ENCODE data around the gene PGAM2. TPM values are rescaled to one million over a fixed set of nuclear protein-coding genes. Genes with fewer than 3 reads are reported as not detected.
A peak's percentile ranks its signal among the peaks of the same experiment; 100 is the strongest.

The PGAM2 gene
- total and polyA plus RNA-seq, 7 donors: 214 to 1,581 (median 333) TPM

DNA sequence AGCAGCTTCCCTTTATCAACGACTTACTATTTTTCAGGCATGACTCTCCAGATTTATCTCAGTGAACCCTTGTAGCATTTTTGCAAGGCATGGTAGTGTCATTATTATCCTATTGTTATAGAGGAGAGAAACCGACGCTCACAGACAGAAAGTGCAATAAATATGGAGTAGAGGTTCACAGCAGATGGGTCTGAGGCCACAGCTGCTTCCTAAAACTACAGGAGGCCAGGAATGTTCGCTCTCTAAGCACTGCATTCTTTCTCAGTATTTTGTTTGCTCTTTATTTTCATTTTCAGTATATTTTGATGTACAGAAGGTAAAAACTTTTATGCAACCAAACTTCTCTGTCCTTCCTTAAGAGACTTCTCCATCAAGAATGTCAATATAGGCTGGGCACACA, 34.3 kb upstream of the PGAM2 start:
- WGBS, 3 donors: 42 to 48% (median 46%) methylated on average over 4 of the region's 4 CpGs
- H3K9me3 ChIP-seq: no peaks in the 10 kb centered on the region
- intact Hi-C loops (cut with DNase I): no loop called here
- no peaks in the 10 kb centered on the region for H3K36me3 ChIP-seq (ENCODE audit: insufficient read depth in 1 of 2, low read depth in 1 of 2)
- no peak for ATAC-seq
- peak overlapping the region; percentile 16 for H3K27ac ChIP-seq
- peaks cover 0 to 4% (median 0%) of the 10 kb centered on the region in 3 donors for H3K27me3 ChIP-seq (ENCODE audit: insufficient read depth in 3 of 3, low read length in 2 of 3)
- TF ChIP-seq, protein P1, sequence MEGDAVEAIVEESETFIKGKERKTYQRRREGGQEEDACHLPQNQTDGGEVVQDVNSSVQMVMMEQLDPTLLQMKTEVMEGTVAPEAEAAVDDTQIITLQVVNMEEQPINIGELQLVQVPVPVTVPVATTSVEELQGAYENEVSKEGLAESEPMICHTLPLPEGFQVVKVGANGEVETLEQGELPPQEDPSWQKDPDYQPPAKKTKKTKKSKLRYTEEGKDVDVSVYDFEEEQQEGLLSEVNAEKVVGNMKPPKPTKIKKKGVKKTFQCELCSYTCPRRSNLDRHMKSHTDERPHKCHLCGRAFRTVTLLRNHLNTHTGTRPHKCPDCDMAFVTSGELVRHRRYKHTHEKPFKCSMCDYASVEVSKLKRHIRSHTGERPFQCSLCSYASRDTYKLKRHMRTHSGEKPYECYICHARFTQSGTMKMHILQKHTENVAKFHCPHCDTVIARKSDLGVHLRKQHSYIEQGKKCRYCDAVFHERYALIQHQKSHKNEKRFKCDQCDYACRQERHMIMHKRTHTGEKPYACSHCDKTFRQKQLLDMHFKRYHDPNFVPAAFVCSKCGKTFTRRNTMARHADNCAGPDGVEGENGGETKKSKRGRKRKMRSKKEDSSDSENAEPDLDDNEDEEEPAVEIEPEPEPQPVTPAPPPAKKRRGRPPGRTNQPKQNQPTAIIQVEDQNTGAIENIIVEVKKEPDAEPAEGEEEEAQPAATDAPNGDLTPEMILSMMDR (IDR thresholded peaks at IDR 0.05): no peak
- no peak for DNase-seq
- H3K4me1 ChIP-seq: no peaks in the 10 kb centered on the region
- no peak overlapping the region for H3K4me3 ChIP-seq

DNA sequence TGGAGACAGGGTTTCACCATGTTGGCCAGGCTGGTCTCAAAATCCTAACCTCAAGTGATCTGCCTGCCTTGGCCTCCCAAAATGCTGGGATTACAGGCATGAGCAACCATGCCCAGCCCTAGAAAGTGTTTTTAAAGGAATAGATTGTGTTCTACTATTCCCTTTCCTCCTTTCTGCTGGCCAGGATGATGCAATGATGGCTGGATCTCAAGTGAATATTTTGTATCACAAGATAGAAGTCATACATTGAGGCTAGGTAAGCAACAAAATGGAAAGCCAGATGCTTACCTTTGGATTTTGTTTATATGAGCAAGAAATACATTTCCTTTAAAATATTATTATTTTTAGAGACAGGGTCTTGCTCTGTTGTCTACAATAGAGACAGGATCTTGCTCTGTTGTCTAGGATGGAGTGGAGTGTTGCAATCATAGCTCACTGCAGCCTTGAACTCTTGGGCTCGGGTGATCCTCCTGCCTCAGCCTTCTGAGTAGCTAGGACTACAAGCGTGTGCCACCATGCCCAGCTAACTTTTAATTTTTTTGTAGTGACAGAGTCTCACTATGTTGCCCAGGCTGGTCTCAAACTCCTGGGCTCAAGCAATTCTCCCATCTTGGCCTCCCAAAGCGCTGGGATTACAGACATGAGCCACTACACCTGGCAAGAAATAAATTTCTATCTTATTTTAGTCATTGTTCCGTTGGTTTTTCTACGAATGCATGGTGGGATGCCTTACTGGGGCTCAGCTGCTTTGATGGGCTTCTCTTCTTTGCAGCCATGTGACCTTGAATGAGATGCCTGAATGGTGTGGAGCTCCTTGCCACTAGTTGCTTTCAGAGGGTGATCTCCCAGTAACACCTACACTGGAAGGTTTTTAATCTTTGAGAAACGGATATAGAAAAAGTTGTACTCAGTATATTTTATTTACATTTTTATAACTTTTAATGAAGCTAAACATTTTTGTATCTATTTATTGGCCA, 33.0 kb upstream of the PGAM2 start:
- Histone ChIP-seq H3K27me3 (ENCODE audit: insufficient read depth in 3 of 3, low read length in 2 of 3) (peaks cover 0 to under 1% (median 0%) of the 10 kb centered on the region in 3 donors), H3K4me3 (no peak overlapping the region), H3K36me3 (ENCODE audit: insufficient read depth in 1 of 2, low read depth in 1 of 2) (no peaks in the 10 kb centered on the region), H3K9me3 (no peaks in the 10 kb centered on the region), H3K27ac (no peak overlapping the region), H3K4me1 (no peaks in the 10 kb centered on the region)
- ATAC-seq: no peak
- intact Hi-C loops (cut with DNase I): no loop called here
- WGBS, 3 donors: 87 to 93% (median 90%) methylated on average over 6 of the region's 6 CpGs
- peak in 1 of 2 donors; percentile 4 for DNase-seq
- TF ChIP-seq, protein P1 (IDR thresholded peaks at IDR 0.05): no peak

DNA sequence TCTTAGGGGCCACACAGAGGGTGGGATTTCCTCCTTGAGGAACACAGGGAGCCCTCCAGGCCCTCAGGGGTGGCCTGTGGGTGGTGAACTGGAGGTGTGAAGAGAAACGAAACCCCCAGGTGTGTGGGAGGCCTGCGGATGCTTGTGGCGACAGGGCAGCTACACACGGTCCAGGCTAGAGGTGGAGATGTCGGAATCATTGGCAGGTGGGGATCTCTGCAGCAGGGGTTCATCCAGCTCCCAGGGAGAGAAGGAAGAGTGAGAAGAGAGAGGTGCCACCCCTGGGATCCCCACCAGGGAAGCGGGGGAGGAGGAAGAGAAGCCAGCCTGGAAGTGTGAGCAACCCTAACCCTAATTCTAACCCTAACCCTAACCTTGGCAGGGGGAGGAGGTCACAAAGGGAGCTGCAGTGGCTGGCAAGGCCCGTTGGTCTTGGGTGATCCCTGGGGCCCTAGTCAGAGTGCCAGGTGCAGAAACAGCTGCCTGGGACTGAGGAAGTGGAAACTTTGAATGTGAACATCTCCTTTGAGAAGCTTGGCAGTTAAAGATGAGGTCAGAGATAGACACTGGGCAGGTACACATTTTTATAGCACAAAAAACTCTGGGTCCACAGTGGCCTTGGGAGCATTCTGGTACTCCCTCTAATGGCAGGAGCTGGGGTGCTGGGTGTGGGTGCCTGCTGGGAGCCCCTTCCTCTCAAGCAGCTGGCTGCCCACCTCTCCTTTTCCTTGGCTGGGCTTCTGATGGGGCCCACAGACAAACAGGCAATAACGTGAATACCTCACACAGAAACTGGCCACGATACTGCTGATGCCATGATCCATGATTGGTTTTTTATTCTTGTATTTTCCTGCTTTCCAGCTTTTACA, 31.9 kb upstream of the PGAM2 start:
- H3K9me3 ChIP-seq: no peaks in the 10 kb centered on the region
- DNase-seq: no peak
- TF ChIP-seq, protein P1 (IDR thresholded peaks at IDR 0.05): no peak
- H3K27ac ChIP-seq: no peak overlapping the region
- H3K4me3 ChIP-seq: no peak overlapping the region
- no peaks in the 10 kb centered on the region for H3K4me1 ChIP-seq
- intact Hi-C loops (cut with DNase I): no loop called here
- H3K27me3 ChIP-seq (ENCODE audit: insufficient read depth in 3 of 3, low read length in 2 of 3): no peaks in the 10 kb centered on the region
- H3K36me3 ChIP-seq (ENCODE audit: insufficient read depth in 1 of 2, low read depth in 1 of 2): no peaks in the 10 kb centered on the region
- WGBS, 3 donors: 72 to 79% (median 75%) methylated on average over 9 of the region's 9 CpGs
- no peak for ATAC-seq

DNA sequence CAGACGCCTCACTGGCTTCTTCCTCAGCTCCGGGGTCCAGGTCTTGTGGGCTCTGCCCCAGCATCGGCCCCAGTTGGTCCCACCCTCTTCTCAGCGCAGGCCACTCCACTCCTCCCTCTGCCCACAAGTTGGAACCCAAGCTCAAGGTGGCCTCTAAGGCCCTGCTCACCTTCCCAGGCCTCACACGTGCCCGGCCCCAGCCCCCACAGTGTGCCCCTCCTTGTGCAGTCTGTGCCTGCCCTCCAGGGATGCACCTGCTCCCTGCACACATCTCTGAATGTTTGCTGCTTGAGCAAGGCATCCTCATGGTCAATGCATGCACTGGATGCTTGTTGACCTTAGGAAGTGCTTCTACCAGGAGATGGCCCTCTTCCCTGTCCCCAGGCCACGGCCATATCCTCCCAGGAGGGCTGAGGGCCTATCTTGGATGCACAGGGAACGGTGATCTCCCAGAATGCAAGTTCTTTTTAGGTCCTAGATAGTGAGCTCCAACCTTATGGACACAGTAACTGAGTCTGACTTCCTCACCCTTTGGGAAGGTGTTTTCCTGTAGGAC, 31.0 kb upstream of the PGAM2 start:
- no peaks in the 10 kb centered on the region for H3K36me3 ChIP-seq (ENCODE audit: insufficient read depth in 1 of 2, low read depth in 1 of 2)
- no peak overlapping the region for H3K27ac ChIP-seq
- ATAC-seq (peak in 1 of 4 donors; percentile 22), DNase-seq (no peak)
- H3K27me3 ChIP-seq (ENCODE audit: insufficient read depth in 3 of 3, low read length in 2 of 3): no peaks in the 10 kb centered on the region
- 77 to 87% (median 83%) methylated on average over 8 of the region's 8 CpGs for WGBS, 3 donors
- TF ChIP-seq, protein P1 (IDR thresholded peaks at IDR 0.05): no peak
- intact Hi-C loops (cut with DNase I): no loop called here
- no peaks in the 10 kb centered on the region for H3K9me3 ChIP-seq
- no peak overlapping the region for H3K4me3 ChIP-seq
- no peaks in the 10 kb centered on the region for H3K4me1 ChIP-seq

Data from psoas muscle (tissue), 8 donors.